Measurements from ENCODE around the gene PCDHGA8.

- no peak for TF ChIP-seq GATA2 (IDR thresholded peaks at IDR 0.05; ENCODE audit: low read depth, low read length)
- TF ChIP-seq GATA3 (IDR thresholded peaks at IDR 0.05; ENCODE audit: low read depth, low read length): no peak
Observed at GRCh38 chr5:141422742-141423291, 30.4 kb downstream of the PCDHGA8 start.

Measured in SH-SY5Y (cell line).